Smooth muscle cell (in vitro differentiated cells): Measurements from ENCODE around the gene APAF1. TPM values are rescaled to one million over a fixed set of nuclear protein-coding genes. Genes with fewer than 3 reads are reported as not detected.

Experiments
- DNase-seq: peaks from one replicate; lab custom pipeline; 2025; ENCODE audit not compliant: unreplicated experiment; lab: John Stamatoyannopoulos, UW
- H2AFZ ChIP-seq: fragments of 200-600 bp; sonication (generic); 2 replicates; pipeline ENCODE4 v1.6.0; 2016; ENCODE audit warnings: antibody characterized with exemption, low read depth, mild to moderate bottlenecking
- H3F3A ChIP-seq: fragments of 200-600 bp; sonication (generic); 2 replicates; pipeline ENCODE4 v1.6.0; 2017; ENCODE audit warnings: antibody characterized with exemption, low read depth
- H3K27ac ChIP-seq: fragments of 200-600 bp; sonication (generic); 2 replicates; pipeline ENCODE4 v1.5.1; 2016; ENCODE audit warnings: low read depth, mild to moderate bottlenecking
- H3K27me3 ChIP-seq: fragments of 200-600 bp; sonication (generic); 2 replicates; pipeline ENCODE4 v1.6.1; 2016; ENCODE audit warnings: low read depth, mild to moderate bottlenecking
- H3K36me3 ChIP-seq: fragments of 200-600 bp; sonication (generic); 2 replicates; pipeline ENCODE4 v1.5.1; 2016; ENCODE audit warnings: low read depth
- H3K4me1 ChIP-seq: fragments of 200-600 bp; sonication (generic); 2 replicates; pipeline ENCODE4 v1.5.1; 2016; ENCODE audit warnings: low read depth
- H3K4me2 ChIP-seq: fragments of 200-600 bp; sonication (generic); 2 replicates; pipeline ENCODE4 v1.6.0; 2016; ENCODE audit warnings: mild to moderate bottlenecking
- H3K4me3 ChIP-seq: fragments of 200-600 bp; sonication (generic); 2 replicates; pipeline ENCODE4 v1.5.1; 2016; ENCODE audit warnings: mild to moderate bottlenecking
- H3K79me2 ChIP-seq: fragments of 200-600 bp; sonication (generic); 2 replicates; pipeline ENCODE4 v1.6.0; 2016; ENCODE audit warnings: low read depth, mild to moderate bottlenecking
- H3K9ac ChIP-seq: fragments of 200-600 bp; sonication (generic); 2 replicates; pipeline ENCODE4 v1.6.0; 2016; ENCODE audit warnings: low read depth
- H3K9me3 ChIP-seq: fragments of 200-600 bp; sonication (generic); replicated peaks from 2 replicates; pipeline ENCODE4 v1.5.1; 2016; ENCODE audit warnings: low read depth
- H4K20me1 ChIP-seq: fragments of 200-600 bp; sonication (generic); 2 replicates; pipeline ENCODE4 v1.6.0; 2016; ENCODE audit warnings: low read depth
- WGBS: methylation state at CpG from one replicate; pipeline ENCODE4 v1.1.7; 2016; ENCODE audit warnings: low lambda C conversion rate; 5-methylcytosine and 5-hydroxymethylcytosine counted together
- polyA plus RNA-seq: library from polyadenylated mRNA; unstranded; fragments of >200 nt; fragmentation: Nextera tagmentation; extraction: Ambion mirVana; gene quantifications from 2 replicates; pipeline ENCODE4 v1.2.1, GENCODE V29; 2016
- total RNA-seq: library from RNA; depleted of rRNA; stranded (reverse); fragments of >200 nt; gene quantifications from 2 replicates; pipeline ENCODE4 v1.2.3, GENCODE V29; 2014
- TF ChIP-seq, protein P1 (sequence below): fragments of 200-600 bp; sonication (generic); IDR thresholded peaks from 2 replicates; pipeline ENCODE4 v1.5.1; 2017; ENCODE audit warnings: borderline replicate concordance, mild to moderate bottlenecking, antibody characterized with exemption; ENCODE audit not compliant: insufficient read depth, poor library complexity, severe bottlenecking

Gene APAF1
- total and polyA plus RNA-seq, 2 experiments from 2014 or later = 17.0 to 27.1 TPM

DNA sequence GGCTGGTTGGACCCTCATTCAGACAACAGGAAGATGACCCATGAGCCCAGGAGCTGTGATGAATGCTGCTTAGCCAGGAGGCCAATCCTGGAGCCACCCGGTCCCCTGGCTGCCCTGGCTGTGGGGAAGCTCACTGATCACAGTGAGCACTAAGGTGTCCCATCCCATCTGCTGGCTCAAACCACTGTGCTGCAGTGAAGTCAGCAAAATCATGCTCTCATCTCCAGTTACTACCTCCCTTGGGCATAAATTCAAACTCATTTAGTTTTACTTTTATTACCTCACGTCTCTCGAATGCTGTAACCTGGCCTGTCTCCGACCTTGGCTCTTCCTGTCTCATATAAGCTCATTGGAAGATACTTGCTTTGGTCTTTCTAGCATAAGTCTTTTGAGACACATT is 112.4 kb downstream of the APAF1 start:
- Histone ChIP-seq H4K20me1 (no peaks in the 10 kb centered on the region), H3K4me3 (no peak overlapping the region), H3K27me3 (no peaks in the 10 kb centered on the region), H2AFZ (no peak overlapping the region), H3K36me3 (no peaks in the 10 kb centered on the region), H3K27ac (no peak overlapping the region), H3K9me3 (no peaks in the 10 kb centered on the region), H3K79me2 (no peaks in the 10 kb centered on the region), H3K4me2 (no peak overlapping the region), H3K4me1 (no peaks in the 10 kb centered on the region), H3K9ac (no peak overlapping the region), H3F3A (no peaks in the 10 kb centered on the region)
- WGBS = 63% methylated on average over 4 of the region's 4 CpGs
- DNase-seq = no peak
- TF ChIP-seq, protein P1, sequence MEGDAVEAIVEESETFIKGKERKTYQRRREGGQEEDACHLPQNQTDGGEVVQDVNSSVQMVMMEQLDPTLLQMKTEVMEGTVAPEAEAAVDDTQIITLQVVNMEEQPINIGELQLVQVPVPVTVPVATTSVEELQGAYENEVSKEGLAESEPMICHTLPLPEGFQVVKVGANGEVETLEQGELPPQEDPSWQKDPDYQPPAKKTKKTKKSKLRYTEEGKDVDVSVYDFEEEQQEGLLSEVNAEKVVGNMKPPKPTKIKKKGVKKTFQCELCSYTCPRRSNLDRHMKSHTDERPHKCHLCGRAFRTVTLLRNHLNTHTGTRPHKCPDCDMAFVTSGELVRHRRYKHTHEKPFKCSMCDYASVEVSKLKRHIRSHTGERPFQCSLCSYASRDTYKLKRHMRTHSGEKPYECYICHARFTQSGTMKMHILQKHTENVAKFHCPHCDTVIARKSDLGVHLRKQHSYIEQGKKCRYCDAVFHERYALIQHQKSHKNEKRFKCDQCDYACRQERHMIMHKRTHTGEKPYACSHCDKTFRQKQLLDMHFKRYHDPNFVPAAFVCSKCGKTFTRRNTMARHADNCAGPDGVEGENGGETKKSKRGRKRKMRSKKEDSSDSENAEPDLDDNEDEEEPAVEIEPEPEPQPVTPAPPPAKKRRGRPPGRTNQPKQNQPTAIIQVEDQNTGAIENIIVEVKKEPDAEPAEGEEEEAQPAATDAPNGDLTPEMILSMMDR = no peak

DNA sequence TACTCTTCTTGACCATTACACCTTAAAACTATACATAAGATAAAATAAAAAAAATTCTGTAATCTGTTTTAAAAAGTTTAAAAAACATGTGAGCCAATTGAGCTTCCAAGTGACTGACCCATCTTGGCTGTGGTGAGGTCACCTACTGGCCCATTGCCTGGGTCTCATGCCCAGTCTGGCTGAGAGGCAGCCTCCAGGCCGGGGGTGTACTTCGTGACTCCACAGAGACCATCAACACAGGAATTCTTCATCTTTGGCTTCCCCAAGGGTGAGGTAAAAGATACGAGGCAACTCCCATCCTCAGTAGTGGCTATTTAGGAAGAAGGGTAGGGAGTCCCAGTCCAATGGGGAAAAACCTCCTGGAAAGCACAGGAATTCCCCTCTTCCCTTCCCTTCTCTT is 113.2 kb downstream of the APAF1 start:
- H3K4me3 ChIP-seq = no peak overlapping the region

DNA sequence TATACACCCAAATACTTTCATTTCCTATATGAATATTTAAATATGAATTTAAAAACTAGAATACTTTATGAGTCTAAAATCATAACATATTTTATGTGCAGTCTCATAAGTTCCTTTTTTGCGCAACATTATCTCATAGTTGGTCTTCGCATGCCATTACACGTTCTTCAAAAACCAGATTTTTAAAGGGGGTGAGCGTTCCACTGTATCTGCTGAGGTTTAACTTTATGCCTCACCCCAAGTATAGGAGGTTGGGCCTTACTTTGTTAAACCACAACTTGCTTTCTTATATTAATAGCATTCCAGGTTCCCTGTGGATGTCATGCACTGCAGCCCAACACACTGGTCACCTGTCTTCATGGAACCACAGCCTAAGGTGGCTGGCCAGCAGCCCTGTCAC is 118.6 kb downstream of the APAF1 start:
- 91% methylated on average over 4 of the region's 4 CpGs for WGBS
- H3K4me3 ChIP-seq = no peak overlapping the region

More for the DNA sequence above, 113.2 kb downstream of the APAF1 start:
- Histone ChIP-seq H4K20me1 (no peaks in the 10 kb centered on the region), H3K4me1 (no peaks in the 10 kb centered on the region), H3F3A (no peaks in the 10 kb centered on the region), H3K27ac (no peak overlapping the region), H3K79me2 (no peaks in the 10 kb centered on the region), H3K9me3 (no peaks in the 10 kb centered on the region), H3K4me2 (no peak overlapping the region), H3K9ac (no peak overlapping the region), H3K36me3 (no peaks in the 10 kb centered on the region), H2AFZ (no peak overlapping the region), H3K27me3 (no peaks in the 10 kb centered on the region)
- TF ChIP-seq, protein P1 = no peak
- 93% methylated on average over 3 of the region's 3 CpGs for WGBS
- DNase-seq = no peak

GRCh38 chr12:98767248-98767647 is 122.2 kb downstream of the APAF1 start:
- H3F3A ChIP-seq = no peaks in the 10 kb centered on the region
- no peak overlapping the region for H3K4me3 ChIP-seq
- H3K4me2 ChIP-seq = no peak overlapping the region
- WGBS = 93% methylated on average over 9 of the region's 9 CpGs
- DNase-seq = no peak
- H3K27ac ChIP-seq = no peak overlapping the region
- no peaks in the 10 kb centered on the region for H3K9me3 ChIP-seq
- H3K9ac ChIP-seq = no peak overlapping the region
- H3K27me3 ChIP-seq = no peaks in the 10 kb centered on the region
- no peak overlapping the region for H2AFZ ChIP-seq
- H3K79me2 ChIP-seq = no peaks in the 10 kb centered on the region
- no peaks in the 10 kb centered on the region for H3K4me1 ChIP-seq
- H3K36me3 ChIP-seq = no peaks in the 10 kb centered on the region
- TF ChIP-seq, protein P1 = no peak
- H4K20me1 ChIP-seq = no peaks in the 10 kb centered on the region

More for the DNA sequence above, 118.6 kb downstream of the APAF1 start:
- Histone ChIP-seq H3F3A (no peaks in the 10 kb centered on the region), H3K27ac (no peak overlapping the region), H3K4me2 (no peak overlapping the region), H3K36me3 (no peaks in the 10 kb centered on the region), H2AFZ (no peak overlapping the region), H3K79me2 (no peaks in the 10 kb centered on the region), H3K9ac (no peak overlapping the region), H4K20me1 (no peaks in the 10 kb centered on the region), H3K27me3 (no peaks in the 10 kb centered on the region), H3K4me1 (no peaks in the 10 kb centered on the region), H3K9me3 (no peaks in the 10 kb centered on the region)
- DNase-seq = no peak
- TF ChIP-seq, protein P1 = no peak
